Kidney (tissue), 14 donors: Measurements from ENCODE around the gene GTSE1. TPM values are rescaled to one million over a fixed set of nuclear protein-coding genes. Genes with fewer than 3 reads are reported as not detected.
A peak's percentile ranks its signal among the peaks of the same experiment; 100 is the strongest.

ENCODE experiments used
- DNase-seq, 5 donors: peaks; one replicate each; pipeline ENCODE4 v3.0.0-alpha.2; 2013 to 2020
- FAIRE-seq: peaks from 2 replicates; lab custom pipeline; 2012; peaks lifted over from hg19 to GRCh38; lab: Jason Lieb, UNC
- H3K27ac ChIP-seq, 2 donors: one replicate each; pipeline ENCODE4 v1.7.0; 2013; ENCODE audit warnings: low read depth in 2 of 2, low read length in 2 of 2, inconsistent platforms in 1 of 2
- H3K27me3 ChIP-seq: one replicate; pipeline ENCODE4 v1.7.1; 2013; ENCODE audit warnings: low read length, inconsistent platforms; ENCODE audit not compliant: control insufficient read depth, insufficient read depth
- H3K36me3 ChIP-seq, 3 donors: one replicate each; pipeline versions ENCODE4 v1.7.0 to v1.7.1; 2013; ENCODE audit warnings: low read length in 3 of 3, control low read depth in 1 of 3, inconsistent platforms in 1 of 3; ENCODE audit not compliant: insufficient read depth in 3 of 3, control insufficient read depth in 2 of 3
- H3K4me1 ChIP-seq, 3 donors: one replicate each; pipeline versions ENCODE4 v1.7.0 to v1.7.1; 2013; ENCODE audit warnings: low read length in 3 of 3, inconsistent platforms in 1 of 3, low read depth in 1 of 3; ENCODE audit not compliant: control insufficient read depth in 2 of 3, insufficient read depth in 2 of 3
- H3K4me3 ChIP-seq, 3 donors: one replicate each; pipeline versions ENCODE4 v1.7.0 to v1.8.1; 2013; ENCODE audit warnings: low read length in 3 of 3, control low read depth in 1 of 3, inconsistent platforms in 1 of 3
- H3K9ac ChIP-seq, 3 donors: one replicate each; pipeline versions ENCODE4 v1.7.0 to v1.7.1; 2013; ENCODE audit warnings: low read length in 3 of 3, control low read depth in 1 of 3, inconsistent platforms in 1 of 3
- H3K9me3 ChIP-seq, 3 donors: one replicate each; pipeline versions ENCODE4 v1.7.0 to v1.7.1; 2013; ENCODE audit warnings: low read length in 3 of 3, control low read depth in 1 of 3, inconsistent platforms in 1 of 3; ENCODE audit not compliant: control insufficient read depth in 2 of 3, insufficient read depth in 1 of 3
- intact Hi-C: fragments of 100-400 bp; cut with DNase I; formaldehyde crosslinking; loops from one replicate; pipeline ENCODE4 v1.11.1; 2022
- polyA plus RNA-seq: library from polyadenylated mRNA; stranded (reverse); fragments of 350-450 nt; fragmentation: Illumina TruSeq; extraction: RNeasy Lipid Tissue Mini Kit (QIAGEN cat#74804); gene quantifications from one replicate; pipeline ENCODE4 v1.2.3, GENCODE V29; 2014; ENCODE audit warnings: low read depth, low replicate concordance; ENCODE audit not compliant: insufficient read depth
- total RNA-seq: library from RNA; stranded (reverse); fragmentation: NEBNext Ultra II Directional; extraction: Animal tissue kit (Norgen Biotek cat#: 25700); gene quantifications from one replicate; pipeline ENCODE4 v1.2.1, GENCODE V29; 2021
- TF ChIP-seq, protein P1 (sequence below): IDR thresholded peaks from 3 replicates; pipeline ENCODE4 v1.5.1; 2012; ENCODE audit warnings: mild to moderate bottlenecking, moderate library complexity, borderline replicate concordance; ENCODE audit not compliant: insufficient read depth; ENCODE audit errors: extremely low read depth
- donor health status: control.
- donor health status: control.
- donor health status: control.
- donor health status: control.
- donor health status: control.
- donor health status: DM: yes; HTN: yes; CAD: no.
- donor health status: Normal renal cell carcinoma (clear cell type).

GTSE1 gene
- total and polyA plus RNA-seq, 2 donors from 2014 or later, result 0.41 to 0.94 TPM

DNA sequence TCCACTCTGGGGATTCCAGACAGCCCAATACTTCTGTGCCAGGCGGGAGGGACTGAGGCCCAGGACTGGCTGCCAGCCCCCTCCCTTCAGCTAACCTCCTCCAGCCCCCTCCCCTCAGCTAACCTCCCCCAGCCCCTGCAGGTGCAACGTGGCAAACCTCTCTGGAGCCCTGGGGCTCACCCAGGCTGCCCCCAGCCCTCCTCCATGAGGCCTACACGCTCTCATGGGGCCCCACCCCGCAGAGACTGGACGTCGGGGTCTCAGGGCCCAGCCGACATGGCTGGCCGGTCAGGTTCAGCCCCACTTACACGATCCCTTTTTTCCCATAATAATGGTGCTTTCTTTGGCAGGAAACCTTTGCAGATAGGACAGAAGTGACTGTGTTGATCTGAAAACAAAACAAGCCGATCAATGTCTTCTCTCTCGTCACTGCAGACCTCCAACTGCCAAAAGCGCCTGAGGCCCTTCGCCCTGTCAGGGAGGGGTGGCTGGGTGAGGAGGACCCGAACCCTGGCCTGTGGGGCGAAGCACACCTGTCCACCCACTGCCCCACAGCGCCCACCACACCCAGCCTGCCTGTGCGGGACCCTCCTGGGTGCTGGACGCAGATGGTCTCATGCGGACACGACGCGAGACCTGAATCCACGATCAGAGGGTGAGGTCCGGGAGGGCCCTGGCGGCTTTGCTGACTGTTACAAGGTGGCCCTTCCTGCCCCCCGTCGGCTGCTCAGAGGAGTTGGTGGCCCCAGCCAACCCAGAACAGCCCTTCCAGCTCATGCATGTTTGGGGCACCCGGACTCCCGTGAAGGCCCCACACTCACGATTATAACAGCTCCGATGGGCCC is 72.4 kb downstream of the GTSE1 start:
- FAIRE-seq (no peak), DNase-seq (peak in 2 of 5 donors; percentile 37 to 71)
- Histone ChIP-seq H3K27ac (no peak overlapping the region), H3K36me3 (peaks cover 0 to 2% (median 2%) of the 10 kb centered on the region in 3 donors), H3K9ac (no peak overlapping the region), H3K27me3 (no peaks in the 10 kb centered on the region), H3K9me3 (no peaks in the 10 kb centered on the region), H3K4me1 (peaks cover 0 to 8% (median 4%) of the 10 kb centered on the region in 3 donors), H3K4me3 (no peak overlapping the region)
- TF ChIP-seq, protein P1, sequence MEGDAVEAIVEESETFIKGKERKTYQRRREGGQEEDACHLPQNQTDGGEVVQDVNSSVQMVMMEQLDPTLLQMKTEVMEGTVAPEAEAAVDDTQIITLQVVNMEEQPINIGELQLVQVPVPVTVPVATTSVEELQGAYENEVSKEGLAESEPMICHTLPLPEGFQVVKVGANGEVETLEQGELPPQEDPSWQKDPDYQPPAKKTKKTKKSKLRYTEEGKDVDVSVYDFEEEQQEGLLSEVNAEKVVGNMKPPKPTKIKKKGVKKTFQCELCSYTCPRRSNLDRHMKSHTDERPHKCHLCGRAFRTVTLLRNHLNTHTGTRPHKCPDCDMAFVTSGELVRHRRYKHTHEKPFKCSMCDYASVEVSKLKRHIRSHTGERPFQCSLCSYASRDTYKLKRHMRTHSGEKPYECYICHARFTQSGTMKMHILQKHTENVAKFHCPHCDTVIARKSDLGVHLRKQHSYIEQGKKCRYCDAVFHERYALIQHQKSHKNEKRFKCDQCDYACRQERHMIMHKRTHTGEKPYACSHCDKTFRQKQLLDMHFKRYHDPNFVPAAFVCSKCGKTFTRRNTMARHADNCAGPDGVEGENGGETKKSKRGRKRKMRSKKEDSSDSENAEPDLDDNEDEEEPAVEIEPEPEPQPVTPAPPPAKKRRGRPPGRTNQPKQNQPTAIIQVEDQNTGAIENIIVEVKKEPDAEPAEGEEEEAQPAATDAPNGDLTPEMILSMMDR, result no peak
- intact Hi-C loops, result no loop called here

DNA sequence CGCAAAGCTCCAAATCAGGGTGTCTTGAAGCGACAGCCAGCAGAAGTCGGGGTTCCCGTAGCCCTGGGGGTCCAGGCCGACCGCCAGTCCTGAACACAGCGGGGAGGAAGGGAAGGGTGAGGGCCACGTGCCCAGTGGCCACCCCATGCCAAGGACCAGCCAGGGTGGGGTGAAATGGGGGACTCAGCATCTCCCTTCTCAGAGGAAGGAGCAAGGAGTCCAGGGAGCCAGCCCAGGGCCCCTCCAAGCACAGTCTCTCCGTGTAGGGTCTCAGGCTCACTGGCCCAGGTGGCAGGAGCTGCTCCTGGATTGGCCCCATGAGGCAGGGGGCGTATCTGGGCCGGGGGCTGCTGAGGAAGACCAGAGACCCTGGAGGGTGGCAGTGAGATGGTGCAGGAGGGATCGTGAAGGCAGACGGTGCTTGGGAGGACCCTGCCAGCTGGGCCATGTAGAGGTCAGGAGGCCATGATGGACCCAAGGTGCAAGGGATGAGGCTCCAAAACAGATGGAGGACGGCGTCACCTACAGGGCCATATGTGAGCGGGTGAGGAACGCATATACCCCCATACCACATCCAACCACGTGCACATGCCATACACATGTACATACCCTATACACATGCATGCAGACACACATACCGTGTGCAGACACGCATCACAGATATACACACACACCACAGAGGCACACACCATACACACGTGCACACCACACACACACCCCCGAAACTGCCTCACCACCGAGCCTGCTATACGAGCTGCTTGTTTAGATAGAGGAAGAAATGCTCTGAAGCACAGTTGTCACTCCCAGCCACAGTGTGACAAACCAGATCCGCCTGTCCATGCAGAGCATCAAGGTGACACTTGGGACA is 73.3 kb downstream of the GTSE1 start:
- FAIRE-seq (no peak), DNase-seq (peak in 2 of 5 donors; percentile 42 to 71)
- peak overlapping the region in 1 of 3 donors; percentile 5 for H3K9ac ChIP-seq
- TF ChIP-seq, protein P1, result no peak
- peaks cover 0 to 17% (median 10%) of the 10 kb centered on the region in 3 donors for H3K4me1 ChIP-seq
- no peaks in the 10 kb centered on the region for H3K27me3 ChIP-seq
- intact Hi-C loops, result no loop called here
- peak overlapping the region in 1 of 2 donors; percentile 57 for H3K27ac ChIP-seq
- no peak overlapping the region for H3K4me3 ChIP-seq
- H3K9me3 ChIP-seq, result no peaks in the 10 kb centered on the region
- H3K36me3 ChIP-seq, result peaks cover 0 to 2% (median 2%) of the 10 kb centered on the region in 3 donors

DNA sequence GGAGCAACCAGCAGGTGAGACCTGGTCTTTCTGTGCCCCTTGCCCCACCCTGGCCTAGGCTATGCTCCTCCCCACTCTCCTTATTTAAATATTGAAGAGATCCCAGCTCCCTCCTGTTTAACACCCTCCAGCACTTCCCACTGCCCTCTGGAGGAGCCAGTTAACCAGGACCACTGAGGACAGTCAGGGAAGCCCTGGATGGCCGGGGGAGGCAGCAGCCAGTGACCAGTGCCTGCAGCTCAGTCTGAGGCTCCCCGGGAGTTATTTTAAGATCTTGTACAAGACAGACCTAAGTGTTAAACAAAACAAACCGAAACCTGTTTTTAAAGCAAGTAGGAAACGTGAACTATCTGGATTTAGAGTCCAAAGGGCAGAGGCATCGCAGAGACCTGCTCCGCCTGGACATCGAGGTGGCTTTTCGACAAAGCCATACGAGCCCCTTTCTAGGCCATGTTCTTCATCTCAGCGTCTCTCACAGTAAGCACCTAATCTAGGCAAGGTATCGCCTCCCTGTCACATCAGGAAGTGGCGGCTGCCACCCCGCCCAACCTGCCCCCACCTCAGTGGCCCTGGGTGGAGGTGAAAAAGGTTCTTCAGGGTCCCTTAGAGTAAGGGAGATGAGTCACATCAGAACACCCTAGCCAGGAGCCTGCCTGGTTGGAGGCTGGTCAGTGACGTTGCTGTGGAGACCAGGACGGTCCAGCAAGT is 74.1 kb downstream of the GTSE1 start:
- FAIRE-seq (no peak), DNase-seq (peak in 1 of 5 donors; percentile 74)
- peaks cover 0 to 19% (median 10%) of the 10 kb centered on the region in 3 donors for H3K4me1 ChIP-seq
- peaks cover 0 to under 1% (median 0%) of the 10 kb centered on the region in 3 donors for H3K9me3 ChIP-seq
- no peak overlapping the region for H3K4me3 ChIP-seq
- no peaks in the 10 kb centered on the region for H3K27me3 ChIP-seq
- TF ChIP-seq, protein P1, result no peak
- peaks cover under 1 to 2% (median 2%) of the 10 kb centered on the region in 3 donors for H3K36me3 ChIP-seq
- intact Hi-C loops, result no loop called here
- peak overlapping the region in 1 of 3 donors; percentile 5 for H3K9ac ChIP-seq
- H3K27ac ChIP-seq, result peak overlapping the region in 1 of 2 donors; percentile 57
